Measurements from ENCODE around the gene MERTK.

GRCh38 chr2:112065966-112066365 is 167.6 kb downstream of the MERTK start:
- TF ChIP-seq CTCF (IDR thresholded peaks at IDR 0.05; ENCODE audit: low read depth, low read length, poor library complexity, severe bottlenecking) (no peak), EZH2phosphoT487 (IDR thresholded peaks at IDR 0.05; ENCODE audit: borderline replicate concordance, low read length) (no peak)

Measured in DOHH2 (cell line).